Mesenteric fat pad (tissue), 1 donor: ENCODE measurements around the gene SEZ6L2. TPM values are rescaled to one million over a fixed set of nuclear protein-coding genes. Genes with fewer than 3 reads are reported as not detected.
"Not testable (repeated sequence)": the region's sequence is repeated elsewhere in the genome, so short reads cannot be mapped to it uniquely, and the experiment has no call there.

Experiments used
- DNase-seq: peaks from one replicate; pipeline ENCODE4 v3.0.0-alpha.2; 2020; ENCODE audit warnings: low spot score
- total RNA-seq: library from RNA; stranded (reverse); fragmentation: NEBNext Ultra II Directional; extraction: Animal tissue kit (Norgen Biotek cat#: 25700); gene quantifications from one replicate; pipeline ENCODE4 v1.2.1, GENCODE V29; 2021
- donor health status: DM: yes; HTN: yes; CAD: no.

The SEZ6L2 gene
- total RNA-seq, 1 donor from 2014 or later, result 1.1 TPM

DNA sequence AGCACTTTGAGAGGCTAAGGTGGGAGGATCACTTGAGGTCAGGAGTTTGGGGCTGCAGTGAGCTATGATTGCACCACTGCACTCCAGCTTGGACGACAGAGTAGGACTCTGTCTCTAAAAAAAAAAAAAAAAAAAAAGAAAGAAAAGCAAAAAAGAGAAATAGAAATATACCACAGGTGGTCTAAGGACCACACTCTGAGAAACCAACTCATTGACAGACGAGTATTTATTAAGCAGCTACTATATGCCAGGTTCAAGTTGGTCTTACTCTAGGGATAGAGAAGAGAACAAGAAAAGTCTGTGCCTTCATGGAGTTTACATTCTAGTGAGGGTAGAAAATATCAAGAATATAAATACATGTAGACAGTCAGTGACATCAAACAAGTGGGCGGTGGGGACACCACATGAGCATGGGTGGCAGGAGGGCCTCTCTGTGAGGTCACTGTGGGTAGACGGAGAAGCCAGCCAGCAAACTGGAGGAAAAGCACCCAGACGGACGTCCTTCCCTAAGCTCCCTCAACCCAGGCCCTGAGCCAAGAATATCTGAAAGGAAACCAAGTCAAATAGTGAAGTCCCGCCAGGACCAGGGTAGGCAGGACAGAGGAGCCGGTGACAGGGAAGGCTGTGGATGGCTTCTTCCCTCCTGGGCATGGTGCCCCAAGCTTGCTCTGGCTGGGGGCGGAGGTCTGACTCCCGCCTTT is 41.1 kb downstream of the SEZ6L2 start:
- DNase-seq, result no peak

DNA sequence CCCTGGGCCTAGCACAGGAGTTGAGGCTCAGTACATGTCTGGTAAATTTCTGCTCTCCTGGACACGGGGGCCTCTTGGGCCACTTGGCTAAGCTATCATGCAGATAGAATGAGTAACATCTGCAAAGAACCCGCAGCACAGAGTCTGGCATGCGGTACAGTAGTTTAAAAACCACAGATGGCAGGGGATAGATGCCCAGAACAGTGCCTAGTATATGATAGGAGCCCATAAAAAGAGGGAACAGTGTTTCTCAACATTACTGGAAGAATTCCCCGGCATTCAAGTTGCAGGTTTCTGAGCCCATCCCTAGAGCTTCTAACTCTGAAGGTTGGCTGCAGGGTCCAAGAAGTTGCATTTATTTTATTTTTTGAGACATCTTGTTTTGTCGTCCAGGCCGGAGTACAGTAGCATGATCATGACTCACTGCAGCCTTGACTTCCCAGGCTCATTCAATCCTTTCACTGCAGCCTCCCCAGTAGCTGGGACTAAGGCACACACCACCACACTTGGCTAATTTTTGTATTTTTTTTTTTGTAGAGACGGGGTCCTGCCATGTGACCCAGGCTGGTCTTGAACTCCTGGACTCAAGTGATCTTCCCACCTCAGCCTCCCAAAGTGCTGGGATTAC is 42.1 kb downstream of the SEZ6L2 start:
- no peak for DNase-seq

DNA sequence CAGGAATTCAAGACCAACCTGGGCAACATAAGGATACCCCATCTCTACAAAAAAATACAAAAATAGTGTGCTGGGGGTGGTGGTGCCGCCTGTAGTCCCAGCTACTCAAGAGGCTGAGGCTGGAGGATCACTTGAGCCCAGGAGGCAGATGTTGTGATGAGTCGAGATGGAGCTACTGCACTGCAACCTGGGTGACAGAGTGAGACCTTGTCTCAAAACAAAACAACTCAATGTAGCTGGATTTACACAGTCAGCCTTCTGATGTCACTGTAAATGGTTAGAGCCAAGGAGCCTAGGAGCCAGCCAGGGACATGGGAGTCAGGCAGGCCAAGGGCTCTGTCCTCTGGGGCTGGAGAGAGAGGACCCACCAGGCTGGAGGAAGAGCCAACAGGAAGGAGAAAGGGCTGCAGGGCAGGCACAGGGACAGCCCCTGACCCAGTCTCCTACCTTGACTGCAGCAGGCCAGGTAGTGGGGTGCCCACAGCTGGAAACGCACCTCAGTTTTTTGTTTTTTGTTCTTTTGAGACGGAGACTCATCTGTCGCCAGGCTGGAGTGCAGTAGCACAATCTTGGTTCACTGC is 44.7 kb downstream of the SEZ6L2 start:
- DNase-seq, result no peak

DNA sequence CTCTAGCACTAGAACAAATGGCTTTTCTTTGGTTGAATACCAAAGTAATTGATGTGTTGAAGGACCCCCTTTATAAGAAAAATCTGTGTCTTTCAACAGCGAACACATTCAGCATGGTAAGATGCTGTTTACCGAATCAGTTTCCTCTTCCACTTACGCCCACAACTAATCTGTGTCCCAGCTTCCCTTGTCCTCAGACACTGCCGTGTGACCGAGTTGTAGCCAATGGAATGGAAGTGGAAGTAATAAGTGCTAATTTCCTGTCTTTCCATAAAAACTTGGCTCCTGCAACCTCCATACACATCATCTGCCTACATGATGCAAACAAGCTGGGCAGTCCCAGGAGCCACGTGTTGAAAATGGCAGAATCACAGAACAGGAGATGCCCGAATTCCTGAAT is 46.7 kb downstream of the SEZ6L2 start:
- DNase-seq, result no peak

DNA sequence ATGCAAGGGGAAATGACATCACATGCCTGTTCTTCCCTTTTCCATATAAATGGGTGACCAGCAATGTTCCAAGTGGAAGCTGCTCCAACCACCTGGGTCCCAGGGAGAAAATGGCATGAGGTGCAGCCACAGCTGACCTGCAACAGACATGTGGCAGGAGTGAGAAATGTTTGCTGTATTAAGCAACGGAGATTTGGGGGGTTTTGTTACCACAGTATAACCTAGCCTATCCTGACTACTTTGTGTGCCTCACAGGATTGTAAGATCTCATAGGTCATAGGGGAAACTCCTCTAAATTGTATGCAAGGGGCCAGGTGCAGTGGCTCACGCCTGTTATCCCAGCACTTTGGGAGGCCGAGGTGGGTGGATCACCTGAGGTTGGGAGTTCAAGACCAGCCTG is 48.4 kb downstream of the SEZ6L2 start:
- no peak for DNase-seq

DNA sequence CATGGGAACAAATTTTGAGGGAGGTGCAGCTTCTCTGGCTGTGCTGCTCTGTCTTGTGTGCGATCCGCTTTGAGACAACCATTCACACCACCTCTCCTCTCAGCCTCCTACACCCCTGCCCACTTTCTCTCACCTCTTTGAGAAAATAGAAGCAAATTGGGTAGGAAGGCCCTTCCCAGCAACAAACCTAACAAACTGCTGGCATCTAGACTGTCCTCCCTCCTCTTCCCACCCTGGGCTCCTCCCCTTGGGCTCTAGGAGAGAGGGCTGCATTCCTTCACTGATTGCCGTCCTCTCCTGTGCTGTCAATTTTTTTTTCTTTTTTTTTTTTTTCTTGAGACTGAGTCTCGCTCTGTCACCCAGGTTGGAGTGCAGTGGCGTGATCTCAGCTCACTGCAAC is 49.8 kb downstream of the SEZ6L2 start:
- DNase-seq, result no peak

DNA sequence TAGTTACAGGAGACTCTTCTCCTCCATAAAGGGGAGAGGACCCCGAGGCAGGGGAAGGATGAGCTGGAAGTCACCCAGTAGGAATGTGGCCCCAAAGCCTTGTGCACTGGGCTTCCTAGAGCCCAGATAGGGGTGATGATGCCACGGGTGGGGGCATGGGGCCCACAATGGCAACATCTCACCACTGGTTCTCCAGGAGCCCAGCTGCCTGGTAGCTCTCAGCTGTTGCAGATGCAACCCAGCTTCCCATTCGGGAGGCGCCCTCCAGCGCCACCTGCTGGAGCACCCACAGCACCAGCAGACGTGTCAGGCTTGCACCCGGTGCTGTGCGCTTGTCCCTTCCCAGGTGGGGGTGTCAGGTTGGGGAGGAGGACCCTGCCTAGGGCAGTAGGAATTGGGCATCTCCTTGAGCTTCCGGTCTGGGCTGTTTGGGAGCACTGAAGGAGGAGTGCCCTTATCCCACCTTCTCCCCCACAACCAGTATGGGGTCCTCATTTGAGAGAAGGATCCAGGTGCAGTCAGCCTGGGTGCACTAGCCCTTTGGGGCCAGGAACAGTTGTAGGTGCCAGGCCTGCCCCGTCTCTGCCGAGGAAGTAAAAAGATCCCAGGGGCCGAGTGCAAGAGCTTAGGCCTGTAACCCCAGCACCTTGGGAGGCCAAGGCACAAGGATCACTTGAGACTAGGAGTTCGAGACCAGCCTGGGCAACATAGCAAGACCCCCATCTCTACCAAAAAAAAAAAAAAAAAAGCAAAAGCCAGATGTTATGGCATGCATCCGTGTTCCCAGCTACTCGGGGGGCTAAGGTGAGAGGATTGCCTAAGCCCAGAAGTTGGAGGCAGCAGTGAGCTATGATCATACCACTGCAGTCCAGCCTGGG is 50.7 kb downstream of the SEZ6L2 start:
- DNase-seq, result peak; percentile 92

DNA sequence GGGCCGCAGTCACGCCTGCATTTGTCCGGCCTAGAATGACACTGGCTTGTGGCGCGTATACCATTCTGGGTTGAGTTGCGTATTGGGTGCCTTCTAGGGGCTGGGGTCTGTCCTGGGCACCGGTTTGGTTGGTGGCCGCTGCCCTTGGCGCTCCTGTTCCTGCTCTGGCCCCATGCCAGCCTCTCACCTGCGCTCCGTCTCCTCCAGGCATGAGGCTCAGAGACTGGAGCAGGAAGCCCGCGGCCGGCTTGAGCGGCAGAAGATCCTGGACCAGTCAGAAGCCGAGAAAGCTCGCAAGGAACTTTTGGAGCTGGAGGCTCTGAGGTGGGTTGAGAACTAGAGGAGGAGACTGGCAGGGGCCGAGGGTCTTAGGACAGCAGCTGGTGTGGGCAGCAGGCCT is 53.7 kb downstream of the SEZ6L2 start:
- no peak for DNase-seq

DNA sequence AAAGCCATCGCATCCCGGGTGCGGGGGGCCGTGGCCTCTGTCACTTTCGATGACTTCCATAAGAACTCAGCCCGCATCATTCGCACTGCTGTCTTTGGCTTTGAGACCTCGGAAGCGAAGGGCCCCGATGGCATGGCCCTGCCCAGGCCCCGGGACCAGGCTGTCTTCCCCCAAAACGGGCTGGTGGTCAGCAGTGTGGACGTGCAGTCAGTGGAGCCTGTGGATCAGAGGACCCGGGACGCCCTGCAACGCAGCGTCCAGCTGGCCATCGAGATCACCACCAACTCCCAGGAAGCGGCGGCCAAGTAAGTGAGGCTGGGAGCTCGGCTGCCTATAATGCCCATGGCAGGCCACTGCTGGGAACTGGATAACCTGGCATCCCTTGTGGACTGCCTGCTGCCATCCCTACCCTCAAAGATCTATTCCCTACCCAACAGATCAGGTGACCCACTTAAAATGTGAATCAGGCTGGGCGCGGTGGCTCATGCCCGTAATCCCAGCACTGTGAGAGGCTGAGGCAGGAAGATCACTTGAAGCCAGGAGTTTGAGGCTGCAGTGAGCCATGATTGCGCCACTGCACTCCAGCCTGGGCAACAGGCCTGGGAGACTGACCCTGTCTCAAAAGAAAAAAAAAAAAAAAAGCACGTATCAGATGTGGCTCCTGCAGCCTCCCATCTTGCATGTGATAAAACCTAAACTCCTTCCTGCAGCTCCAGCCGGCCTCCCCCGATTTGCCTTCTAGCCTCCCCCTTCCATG is 54.6 kb downstream of the SEZ6L2 start:
- no peak for DNase-seq

DNA sequence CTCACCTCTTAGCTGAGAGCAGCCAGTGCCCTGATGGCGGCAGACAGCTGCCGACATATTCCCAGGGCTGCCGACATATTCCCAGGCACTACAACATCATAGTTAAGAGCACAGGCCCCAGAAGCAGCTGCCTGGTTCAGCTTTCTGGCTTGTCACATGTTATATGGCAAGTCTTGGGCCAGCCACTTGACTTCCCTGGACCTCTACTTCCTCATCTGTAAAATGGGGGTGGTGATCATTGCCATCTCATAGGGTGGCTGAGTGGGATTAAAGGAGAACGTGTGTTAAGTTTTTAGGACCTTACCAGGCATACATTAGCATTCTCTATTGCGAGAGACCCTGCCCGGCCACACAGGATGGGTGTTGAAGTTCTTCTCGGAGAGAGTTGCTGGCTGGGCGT is 55.4 kb downstream of the SEZ6L2 start:
- DNase-seq, result no peak

DNA sequence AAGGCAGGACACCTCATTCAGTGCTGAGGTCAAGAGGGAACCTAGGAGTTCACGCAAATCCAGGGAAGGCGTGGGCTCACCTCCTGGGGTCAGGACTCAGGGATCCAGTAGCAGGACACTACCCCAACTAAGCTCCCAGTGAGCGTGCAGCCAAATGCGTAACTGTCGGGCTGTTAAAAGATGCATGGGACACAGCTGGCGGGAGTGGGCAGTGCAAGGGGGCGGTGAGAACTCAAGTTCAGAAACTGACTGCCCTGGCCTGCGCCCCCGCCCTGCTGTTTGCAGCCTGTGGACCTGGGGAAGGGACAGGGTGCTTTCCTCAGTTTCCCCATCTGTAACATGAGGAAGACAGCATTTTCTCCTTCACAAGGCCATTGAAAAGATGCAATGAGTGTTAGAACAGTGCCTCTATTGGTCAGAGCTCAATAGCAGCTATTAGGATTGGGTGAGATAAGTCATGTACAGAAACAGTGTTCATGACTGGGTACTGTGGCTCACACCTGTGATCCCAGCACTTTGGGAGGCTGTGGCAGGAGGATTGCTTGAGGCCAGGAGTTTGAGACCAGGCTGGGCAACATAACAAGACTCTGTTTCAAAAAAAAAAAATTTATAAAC is 56.5 kb downstream of the SEZ6L2 start:
- no peak for DNase-seq

DNA sequence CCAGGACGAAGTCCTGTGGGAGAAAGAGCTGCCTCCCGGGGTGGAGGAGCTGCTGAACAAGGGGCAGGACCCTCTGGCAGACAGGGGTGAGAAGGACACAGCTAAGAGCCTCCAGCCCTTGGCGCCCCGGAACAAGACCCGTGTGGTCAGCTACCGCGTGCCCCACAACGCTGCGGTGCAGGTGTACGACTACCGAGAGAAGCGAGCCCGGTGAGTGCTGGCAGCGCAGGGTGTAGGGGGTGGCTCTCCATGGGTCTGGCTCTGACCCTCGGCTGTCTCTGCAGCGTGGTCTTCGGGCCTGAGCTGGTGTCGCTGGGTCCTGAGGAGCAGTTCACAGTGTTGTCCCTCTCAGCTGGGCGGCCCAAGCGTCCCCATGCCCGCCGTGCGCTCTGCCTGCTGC is 57.7 kb downstream of the SEZ6L2 start:
- DNase-seq, result no peak

DNA sequence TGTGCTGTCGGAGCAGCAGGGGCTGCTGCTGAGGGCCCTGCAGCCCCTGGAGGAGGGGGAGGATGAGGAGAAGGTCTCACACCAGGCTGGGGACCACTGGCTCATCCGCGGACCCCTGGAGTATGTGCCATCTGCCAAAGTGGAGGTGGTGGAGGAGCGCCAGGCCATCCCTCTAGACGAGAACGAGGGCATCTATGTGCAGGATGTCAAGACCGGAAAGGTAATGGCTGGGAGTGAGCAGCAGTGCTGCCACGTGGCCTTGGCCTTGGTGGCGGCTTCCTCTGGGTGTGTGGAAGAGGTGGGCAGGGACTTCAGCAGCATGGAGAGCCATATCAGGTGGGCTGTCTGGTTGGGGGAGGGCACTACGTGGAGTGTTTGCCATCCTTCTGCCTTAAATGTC is 59.1 kb downstream of the SEZ6L2 start:
- DNase-seq, result no peak

DNA sequence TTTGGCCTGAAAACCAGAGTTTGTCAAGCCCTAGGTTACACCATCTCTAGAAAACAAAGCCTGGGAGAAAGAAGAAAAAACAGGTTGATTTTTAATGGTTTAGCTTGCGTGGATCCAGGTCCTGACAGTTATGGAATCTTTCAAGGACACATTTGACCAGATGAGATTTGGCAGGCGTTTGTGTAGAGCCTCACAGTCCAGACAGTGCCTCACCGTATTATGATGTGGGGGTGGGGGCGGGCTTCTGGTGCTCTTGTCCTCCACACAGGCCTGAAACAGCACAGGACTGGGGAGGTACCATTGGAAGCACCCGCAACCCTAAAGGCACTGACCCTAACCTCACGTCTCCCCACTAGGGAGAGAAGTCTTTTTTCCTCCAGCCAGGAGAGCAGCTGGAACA is 59.5 kb downstream of the SEZ6L2 start:
- DNase-seq, result no peak

DNA sequence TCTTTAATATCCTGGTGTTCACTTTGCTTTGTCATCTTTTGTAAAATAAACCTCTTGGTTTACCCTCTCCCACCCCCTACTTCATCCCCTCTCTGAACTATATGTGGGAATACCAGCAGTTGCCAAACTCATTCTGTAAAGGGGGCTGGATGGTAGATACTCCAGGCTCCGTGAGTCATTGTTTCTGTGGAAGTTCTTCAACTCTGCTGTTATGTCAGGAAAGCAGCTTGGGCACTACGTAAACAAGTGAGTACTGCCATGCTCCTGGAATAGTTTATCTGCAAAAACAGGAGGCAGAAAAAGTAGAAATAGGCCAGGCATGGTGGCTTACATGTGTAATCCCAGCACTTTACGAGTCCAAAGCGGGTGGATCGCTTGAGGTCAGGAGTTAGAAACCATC is 61.5 kb downstream of the SEZ6L2 start:
- DNase-seq, result no peak

DNA sequence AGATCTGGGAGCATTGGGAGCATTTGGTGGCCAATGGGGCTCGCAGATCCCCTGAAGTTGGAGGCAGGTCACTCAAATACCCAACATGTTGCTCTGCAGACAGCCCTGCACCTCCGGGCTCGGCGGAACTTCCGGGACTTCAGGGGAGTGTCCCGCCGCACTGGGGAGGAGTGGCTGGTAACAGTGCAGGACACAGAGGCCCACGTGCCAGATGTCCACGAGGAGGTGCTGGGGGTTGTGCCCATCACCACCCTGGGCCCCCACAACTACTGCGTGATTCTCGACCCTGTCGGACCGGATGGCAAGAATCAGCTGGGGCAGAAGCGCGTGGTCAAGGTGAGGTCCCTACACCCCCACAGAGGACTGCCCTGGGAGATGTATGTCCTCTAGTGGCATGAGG is 62.7 kb downstream of the SEZ6L2 start:
- DNase-seq, result no peak

DNA sequence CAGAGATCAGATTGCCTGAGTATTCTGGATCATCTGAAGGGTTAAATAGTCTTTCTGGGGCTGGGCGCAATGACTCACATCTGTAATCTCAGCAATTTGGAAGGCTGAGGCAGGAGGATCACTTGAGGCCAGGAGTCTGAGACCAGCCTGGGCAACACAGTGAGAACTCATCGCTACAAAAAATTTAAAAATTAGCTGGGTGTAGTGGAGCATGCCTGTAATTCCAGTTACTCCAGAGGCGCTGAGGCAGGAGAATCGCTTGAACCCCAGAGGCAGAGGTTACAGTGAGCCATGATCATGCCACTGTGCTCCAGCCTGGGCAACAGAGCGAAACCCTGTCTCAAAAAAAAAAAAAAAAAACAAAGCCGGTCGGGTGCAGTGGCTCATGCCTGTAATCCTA is 63.4 kb downstream of the SEZ6L2 start:
- no peak for DNase-seq

DNA sequence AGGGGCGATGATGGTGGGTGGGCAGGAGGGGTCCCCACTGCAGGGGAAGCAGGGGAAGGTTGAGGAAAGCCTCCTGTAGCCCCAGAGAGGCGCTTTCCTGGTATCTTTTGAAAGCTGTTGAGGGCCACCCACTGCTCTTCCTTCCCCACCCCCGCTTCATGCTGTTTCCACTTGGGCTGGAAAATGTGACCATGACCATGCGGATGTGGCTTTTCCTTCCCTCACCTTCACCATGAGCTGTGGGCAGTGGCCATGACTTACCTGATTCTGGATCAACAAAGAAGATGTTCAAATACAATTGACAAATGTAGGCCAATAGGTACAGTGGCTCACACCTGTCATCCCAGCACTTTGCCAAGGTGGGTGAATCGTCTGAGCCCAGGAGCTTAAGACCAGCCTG is 65.3 kb downstream of the SEZ6L2 start:
- no peak for DNase-seq

DNA sequence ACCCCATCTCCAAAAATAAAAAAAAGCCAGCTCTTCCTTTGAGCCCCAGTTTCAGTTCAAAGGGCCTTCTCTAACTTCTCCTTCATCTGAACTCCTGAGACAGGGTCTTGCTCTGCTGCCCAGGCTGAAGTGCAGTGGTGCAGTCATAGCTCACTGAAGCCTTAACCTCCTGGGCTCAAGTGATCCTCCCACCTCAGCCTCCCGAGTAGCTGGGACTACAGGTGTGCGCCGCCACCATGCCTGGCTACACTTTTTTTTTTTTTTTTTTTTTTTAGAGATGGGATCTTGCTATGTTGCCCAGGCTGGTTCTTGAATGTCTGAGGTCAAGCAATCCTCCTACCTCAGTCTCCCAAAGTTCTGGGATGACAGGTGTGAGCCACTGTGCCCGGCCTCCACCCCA is 66.1 kb downstream of the SEZ6L2 start:
- not testable (repeated sequence) for DNase-seq

DNA sequence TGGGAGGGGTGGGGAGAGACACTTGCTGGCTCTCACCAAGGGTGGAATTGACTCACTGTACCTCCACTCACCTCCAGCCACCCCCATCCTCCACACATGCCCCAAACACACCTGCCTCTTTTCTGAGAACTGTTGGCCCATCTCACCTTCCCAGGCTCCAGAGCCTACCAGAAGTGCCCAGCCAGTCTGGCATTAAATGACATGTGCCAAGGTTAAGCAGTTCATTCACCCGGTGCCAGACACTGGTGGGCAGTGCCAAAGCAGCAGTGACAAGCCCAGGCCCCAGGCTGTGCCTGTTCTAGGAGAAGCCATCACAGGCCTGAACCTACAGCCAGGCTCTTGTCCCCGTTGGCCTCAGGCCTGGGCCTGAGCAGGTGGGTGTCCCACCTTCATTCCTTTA is 67.9 kb downstream of the SEZ6L2 start:
- no peak for DNase-seq

DNA sequence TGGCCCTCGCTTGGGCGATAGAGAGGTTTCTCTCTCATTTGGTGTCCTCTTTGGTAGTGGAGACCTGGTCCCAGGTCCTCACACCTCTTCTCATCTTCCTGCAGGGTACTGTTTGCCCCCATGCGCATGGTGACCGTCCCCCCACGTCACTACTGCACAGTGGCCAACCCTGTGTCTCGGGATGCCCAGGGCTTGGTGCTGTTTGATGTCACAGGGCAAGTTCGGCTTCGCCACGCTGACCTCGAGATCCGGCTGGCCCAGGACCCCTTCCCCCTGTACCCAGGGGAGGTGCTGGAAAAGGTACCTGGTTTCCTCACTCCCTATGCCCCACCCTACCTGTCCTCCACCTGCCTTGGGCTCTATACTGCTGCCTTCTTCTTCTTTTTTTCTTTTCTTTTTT is 68.6 kb downstream of the SEZ6L2 start:
- no peak for DNase-seq
